GM23248 (cell line): ENCODE results near the gene SEL1L2.

Source experiments
- EZH2 ChIP-seq: fragments of 200-600 bp; sonication (generic); IDR thresholded peaks from 2 replicates; pipeline ENCODE4 v1.6.1; 2018; ENCODE audit warnings: antibody characterized with exemption, mild to moderate bottlenecking; ENCODE audit not compliant: insufficient read depth, poor library complexity, severe bottlenecking
- EZH2phosphoT487 ChIP-seq: fragments of 200-600 bp; sonication (generic); IDR thresholded peaks from 2 replicates; pipeline ENCODE4 v1.6.1; 2018; ENCODE audit warnings: antibody characterized with exemption, moderate library complexity, mild to moderate bottlenecking, low read depth; ENCODE audit not compliant: insufficient read depth

DNA sequence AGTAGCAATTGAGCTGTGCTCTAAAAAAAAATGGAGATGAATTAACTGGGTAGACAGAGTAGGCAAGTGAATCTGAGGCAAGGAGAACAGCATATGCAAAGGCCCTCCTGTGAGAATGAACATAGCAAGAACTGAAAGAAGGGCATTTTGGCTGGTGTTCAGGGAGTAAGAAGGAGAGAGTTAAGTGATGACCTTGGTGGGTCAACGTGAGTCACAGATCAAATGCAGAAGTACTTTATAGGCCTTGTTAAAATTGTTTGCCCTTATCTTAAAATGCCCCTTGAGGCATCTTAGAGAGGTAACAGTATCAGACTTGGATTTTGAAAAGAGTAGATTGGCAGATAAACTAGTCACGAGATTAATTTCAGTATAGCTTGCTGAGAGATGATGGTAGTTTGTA lies 181.0 kb downstream of the SEL1L2 start:
- TF ChIP-seq EZH2 = no peak
- no peak for TF ChIP-seq EZH2phosphoT487
